HG02759 (cell line): ENCODE data around the gene INCA1.
"Not testable (repeated sequence)": the region's sequence is repeated elsewhere in the genome, so short reads cannot be mapped to it uniquely, and the experiment has no call there.

Source experiments
- ATAC-seq: cut with Tn5 transposase; IDR thresholded peaks from one replicate; pipeline ENCODE4 v1.9.1; 2021; ENCODE audit warnings: mild to moderate bottlenecking, moderate library complexity; ENCODE audit not compliant: unreplicated experiment

Gene INCA1

GRCh38 chr17:4997302-4998026, at the start of gene INCA1, which contains the start of gene KIF1C:
TSS of gene INCA1 (minus strand) at chr17:4997522. CDS start at chr17:4994437, 3,085 bp downstream.
TSS of gene KIF1C (plus strand) at chr17:4997950. CDS start at chr17:5000247, 2,297 bp downstream.
- ATAC-seq, result peak; percentile 87

GRCh38 chr17:5045496-5045895, 48.2 kb upstream of the INCA1 start:
- ATAC-seq, result no peak

- no peak for ATAC-seq
Observed at GRCh38 chr17:5044630-5045029, 47.3 kb upstream of the INCA1 start.

GRCh38 chr17:5043524-5043923, 46.2 kb upstream of the INCA1 start:
- no peak for ATAC-seq

- no peak for ATAC-seq
Observed at GRCh38 chr17:5042157-5043022, 45.1 kb upstream of the INCA1 start.

GRCh38 chr17:5035315-5035714, 38.0 kb upstream of the INCA1 start, which contains the start of gene SLC52A1:
TSS of gene SLC52A1 (minus strand) at chr17:5035426. CDS start at chr17:5034606, 820 bp downstream.
- no peak for ATAC-seq

- ATAC-seq, result no peak
Observed at GRCh38 chr17:5034651-5035050, 37.3 kb upstream of the INCA1 start.

GRCh38 chr17:5034063-5034462, 36.7 kb upstream of the INCA1 start:
- no peak for ATAC-seq

GRCh38 chr17:5033352-5034015, 36.2 kb upstream of the INCA1 start:
- no peak for ATAC-seq

- no peak for ATAC-seq
Observed at GRCh38 chr17:5032865-5033264, 35.5 kb upstream of the INCA1 start.

- peak; percentile 72 for ATAC-seq
Observed at GRCh38 chr17:5031365-5032082, 34.2 kb upstream of the INCA1 start.

- not testable (repeated sequence) for ATAC-seq
Observed at GRCh38 chr17:5030168-5030567, 32.8 kb upstream of the INCA1 start.

GRCh38 chr17:5027916-5028315, 30.6 kb upstream of the INCA1 start:
- no peak for ATAC-seq

- ATAC-seq, result no peak
Observed at GRCh38 chr17:5027299-5027698, 30.0 kb upstream of the INCA1 start.

- ATAC-seq, result no peak
Observed at GRCh38 chr17:5024604-5025003, 27.3 kb upstream of the INCA1 start.

GRCh38 chr17:5023588-5024147, 26.3 kb upstream of the INCA1 start:
- no peak for ATAC-seq

GRCh38 chr17:5022171-5022711, 24.9 kb upstream of the INCA1 start:
- ATAC-seq, result no peak

- no peak for ATAC-seq
Observed at GRCh38 chr17:5020502-5021023, 23.2 kb upstream of the INCA1 start.

- no peak for ATAC-seq
Observed at GRCh38 chr17:5019475-5019956, 22.2 kb upstream of the INCA1 start.

- ATAC-seq, result no peak
Observed at GRCh38 chr17:5014357-5014756, 17.0 kb upstream of the INCA1 start.
